Mucosa of descending colon (tissue), 3 donors: Measurements from ENCODE around the gene NDUFA1. TPM values are rescaled to one million over a fixed set of nuclear protein-coding genes. Genes with fewer than 3 reads are reported as not detected.

Experiments
- ATAC-seq: fragments of 200-7000 bp; cut with Tn5 transposase; one replicate; pipeline ENCODE4 v1.9.1; 2020; ENCODE audit warnings: mild to moderate bottlenecking, moderate library complexity
- DNase-seq, 3 donors: peaks; one replicate each; pipeline ENCODE4 v3.0.0-alpha.2; 2020
- H3K36me3 ChIP-seq: fragments of 200-600 bp; one replicate; pipeline ENCODE4 v1.8.0; 2021; ENCODE audit warnings: low read depth, mild to moderate bottlenecking
- H3K4me1 ChIP-seq: fragments of 200-600 bp; one replicate; pipeline ENCODE4 v1.8.0; 2021; ENCODE audit warnings: low read depth, mild to moderate bottlenecking
- H3K4me3 ChIP-seq: fragments of 200-600 bp; one replicate; pipeline ENCODE4 v1.8.0; 2021; ENCODE audit warnings: mild to moderate bottlenecking
- H3K9me3 ChIP-seq: fragments of 200-600 bp; one replicate; pipeline ENCODE4 v1.8.0; 2021; ENCODE audit warnings: mild to moderate bottlenecking
- intact Hi-C, 2 donors: fragments of 100-400 bp; cut with DNase I in 1 of 2; cut with micrococcal nuclease in 1 of 2; formaldehyde crosslinking; loops; one replicate each; pipeline versions ENCODE4 v1.11.0 to v1.11.1; 2022; cut with DNase I, micrococcal nuclease
- total RNA-seq, 3 donors: library from RNA; stranded (reverse); fragmentation: NEBNext Ultra II Directional in 2 of 3; extraction: Animal tissue kit (Norgen Biotek cat#: 25700) in 2 of 3; gene quantifications; one replicate each; pipeline versions ENCODE4 v1.2.1 to v1.2.4, GENCODE V29; 2021 to 2023
- TF ChIP-seq, protein P1 (sequence below): fragments of 200-600 bp; IDR thresholded peaks from one replicate; pipeline ENCODE4 v1.8.0; 2022; ENCODE audit warnings: antibody characterized with exemption, mild to moderate bottlenecking
- donor health status: DM: no; HTN: no; CAD: no; lungs with moderate emphysema.
- donor health status: DM: no; HTN: no; CAD: no.
- donor health status: DM: no; HTN: yes; CAD: no.

Gene NDUFA1
- total RNA-seq, 3 donors from 2014 or later = 157 to 191 (median 187) TPM

- Histone ChIP-seq H3K4me3 (peak within 1 kb of the TSS; percentile 32), H3K4me1 (no peaks in the 10 kb centered on the region), H3K9me3 (no peaks in the 10 kb centered on the region), H3K36me3 (no peaks in the 10 kb centered on the region)
- intact Hi-C loops = no loop called here
- peak; percentile 94 to 97 (median 94) for DNase-seq
- TF ChIP-seq, protein P1, sequence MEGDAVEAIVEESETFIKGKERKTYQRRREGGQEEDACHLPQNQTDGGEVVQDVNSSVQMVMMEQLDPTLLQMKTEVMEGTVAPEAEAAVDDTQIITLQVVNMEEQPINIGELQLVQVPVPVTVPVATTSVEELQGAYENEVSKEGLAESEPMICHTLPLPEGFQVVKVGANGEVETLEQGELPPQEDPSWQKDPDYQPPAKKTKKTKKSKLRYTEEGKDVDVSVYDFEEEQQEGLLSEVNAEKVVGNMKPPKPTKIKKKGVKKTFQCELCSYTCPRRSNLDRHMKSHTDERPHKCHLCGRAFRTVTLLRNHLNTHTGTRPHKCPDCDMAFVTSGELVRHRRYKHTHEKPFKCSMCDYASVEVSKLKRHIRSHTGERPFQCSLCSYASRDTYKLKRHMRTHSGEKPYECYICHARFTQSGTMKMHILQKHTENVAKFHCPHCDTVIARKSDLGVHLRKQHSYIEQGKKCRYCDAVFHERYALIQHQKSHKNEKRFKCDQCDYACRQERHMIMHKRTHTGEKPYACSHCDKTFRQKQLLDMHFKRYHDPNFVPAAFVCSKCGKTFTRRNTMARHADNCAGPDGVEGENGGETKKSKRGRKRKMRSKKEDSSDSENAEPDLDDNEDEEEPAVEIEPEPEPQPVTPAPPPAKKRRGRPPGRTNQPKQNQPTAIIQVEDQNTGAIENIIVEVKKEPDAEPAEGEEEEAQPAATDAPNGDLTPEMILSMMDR = no peak
- peak; percentile 99 for ATAC-seq
These were observed 19.0 kb upstream of the NDUFA1 start, which contains the start of gene UPF3B for GRCh38 chrX:119852382-119853353. UPF3B (minus strand) TSS chrX:119852963; CDS start chrX:119852928, 35 bp downstream.

- H3K36me3 ChIP-seq = no peaks in the 10 kb centered on the region
- ATAC-seq = no peak
- H3K9me3 ChIP-seq = no peaks in the 10 kb centered on the region
- H3K4me1 ChIP-seq = no peaks in the 10 kb centered on the region
- DNase-seq = peak in 2 of 3 donors; percentile 27 to 39
- H3K4me3 ChIP-seq = no peak overlapping the region
- intact Hi-C loops = no loop called here
- TF ChIP-seq, protein P1 = no peak
These were observed 18.2 kb upstream of the NDUFA1 start for GRCh38 chrX:119853444-119853843.

DNA sequence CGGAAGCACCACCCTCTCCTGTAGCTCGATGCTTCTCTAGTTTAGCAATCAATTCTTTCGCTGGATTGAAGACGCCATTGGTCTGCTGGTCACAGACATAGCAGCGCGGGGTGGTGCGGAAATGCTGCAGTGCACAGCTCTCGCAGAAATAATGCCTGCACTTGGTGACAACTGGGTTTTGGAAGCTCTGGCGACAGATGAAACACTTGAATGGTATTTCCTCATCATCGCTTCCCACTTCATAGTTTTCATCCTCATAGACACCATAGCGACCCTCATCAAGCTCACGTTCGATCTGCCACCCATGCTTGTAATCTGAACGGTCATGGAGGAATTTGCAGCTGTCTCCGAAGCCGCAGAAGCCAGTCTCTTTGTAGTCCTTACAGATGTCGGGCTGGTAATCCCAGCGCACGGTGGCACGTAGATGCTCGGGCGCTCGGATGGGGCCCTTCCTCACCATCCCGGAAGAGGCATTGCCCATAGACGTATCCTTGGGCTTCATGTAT lies 953 bp upstream of the NDUFA1 start:
- intact Hi-C loops = no loop called here
- H3K4me1 ChIP-seq = no peaks in the 10 kb centered on the region
- no peaks in the 10 kb centered on the region for H3K9me3 ChIP-seq
- ATAC-seq (peak; percentile 40), DNase-seq (peak in 2 of 3 donors; percentile 35 to 46)
- no peaks in the 10 kb centered on the region for H3K36me3 ChIP-seq
- H3K4me3 ChIP-seq = peak overlapping the region; percentile 56
- TF ChIP-seq, protein P1 = no peak

DNA sequence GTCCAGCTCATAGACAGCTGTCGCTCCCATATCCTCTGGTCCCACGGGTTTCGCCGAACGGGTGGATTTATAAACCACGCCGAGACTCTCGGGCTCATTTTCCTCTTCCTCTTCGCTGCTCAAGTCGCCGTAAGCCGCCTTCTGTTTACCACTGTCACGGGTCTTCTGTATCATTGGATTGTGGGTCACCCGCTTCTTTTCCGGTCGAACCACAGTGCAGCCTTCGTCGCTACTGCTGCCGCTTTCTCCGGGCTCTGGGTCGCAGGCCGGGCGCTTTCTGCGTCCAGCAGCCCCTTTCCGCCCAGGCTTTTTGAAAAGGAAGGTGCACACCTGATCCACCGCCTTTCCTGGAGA lies 410 bp upstream of the NDUFA1 start:
- Histone ChIP-seq H3K4me3 (peak overlapping the region; percentile 56), H3K9me3 (no peaks in the 10 kb centered on the region), H3K4me1 (no peaks in the 10 kb centered on the region), H3K36me3 (no peaks in the 10 kb centered on the region)
- no peak for DNase-seq
- TF ChIP-seq, protein P1 = no peak
- ATAC-seq = peak; percentile 60
- intact Hi-C loops = no loop called here

GRCh38 chrX:119878740-119879139 lies 7.1 kb downstream of the NDUFA1 start:
- DNase-seq (no peak), ATAC-seq (no peak)
- intact Hi-C loops = no loop called here
- Histone ChIP-seq H3K4me1 (no peaks in the 10 kb centered on the region), H3K4me3 (no peak overlapping the region), H3K36me3 (no peaks in the 10 kb centered on the region), H3K9me3 (no peaks in the 10 kb centered on the region)
- TF ChIP-seq, protein P1 = no peak
